ENCODE data around the gene SH3TC2.

GRCh38 chr5:149024477-149024876, 38.4 kb downstream of the SH3TC2 start:
- TF ChIP-seq CTCF (conservative IDR thresholded peaks at IDR 0.05; ENCODE audit: low read depth, low read length) = no peak
- TF ChIP-seq RFX5 (IDR thresholded peaks at IDR 0.05; ENCODE audit: low read depth, low read length) = no peak
- no peak for TF ChIP-seq MXI1 (IDR thresholded peaks at IDR 0.05; ENCODE audit: borderline replicate concordance, low read depth, low read length)
- TF ChIP-seq MAFK (IDR thresholded peaks at IDR 0.05; ENCODE audit: low read depth, low read length) = no peak

Data from IMR-90 (cell line).